HG03469 (cell line): ENCODE data around the gene AGPAT3.

Experiments
- ATAC-seq: cut with Tn5 transposase; IDR thresholded peaks from one replicate; pipeline ENCODE4 v1.9.1; 2021; ENCODE audit warnings: mild to moderate bottlenecking, moderate library complexity, moderate number of reproducible peaks; ENCODE audit not compliant: unreplicated experiment

The AGPAT3 gene

DNA sequence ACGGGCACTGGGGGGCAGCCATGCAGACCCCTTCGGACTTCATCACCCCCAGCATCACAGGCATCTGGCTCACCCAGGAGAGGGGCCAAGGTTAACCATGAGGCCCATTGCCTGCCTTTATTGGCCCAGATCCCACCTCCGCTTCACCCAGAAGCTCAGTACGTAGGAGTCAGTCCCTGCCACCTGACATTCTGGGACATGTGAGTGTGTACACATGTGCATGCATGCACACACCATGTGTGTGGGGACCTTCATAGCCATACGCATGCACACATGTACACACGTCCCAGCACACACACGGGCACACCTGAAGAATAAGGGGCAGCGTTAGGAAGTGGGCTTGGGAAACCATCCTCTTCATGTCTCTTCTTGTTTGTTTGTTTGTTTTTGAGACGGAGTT is 123.0 kb downstream of the AGPAT3 start:
- ATAC-seq: no peak

DNA sequence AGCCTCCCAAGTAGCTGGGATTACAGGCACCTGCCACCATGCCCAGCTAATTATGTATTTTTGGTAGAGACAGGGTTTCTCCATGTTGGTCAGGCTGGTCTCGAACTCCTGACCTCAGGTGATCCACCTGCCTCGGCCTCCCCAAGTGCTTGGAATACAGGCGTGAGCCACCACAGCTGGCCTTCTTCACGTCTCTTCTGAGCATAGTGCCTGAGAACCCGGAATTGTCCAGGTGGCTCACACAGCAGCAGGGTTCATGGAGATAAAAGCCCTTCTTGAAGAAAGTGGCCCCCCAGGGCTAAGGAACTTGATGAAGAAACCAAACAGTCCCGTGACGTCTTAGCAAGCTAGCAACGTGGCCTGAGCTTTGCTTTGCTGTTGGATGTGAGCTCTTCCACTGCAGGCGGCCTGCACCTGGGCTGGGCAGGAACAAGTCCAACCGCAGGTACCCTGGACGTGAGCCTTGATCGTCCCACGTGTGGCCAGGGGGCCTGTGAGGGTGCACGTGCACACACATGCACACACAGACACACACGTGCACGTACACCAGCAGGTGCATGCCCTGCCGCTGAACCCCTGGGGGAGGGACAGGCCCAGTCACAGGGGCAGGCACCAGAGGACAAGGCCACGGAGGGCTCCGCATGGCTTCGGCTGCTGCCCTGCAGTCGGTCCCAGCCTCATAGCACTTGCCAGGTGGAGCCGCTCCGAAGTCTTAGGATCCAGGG is 123.6 kb downstream of the AGPAT3 start:
- ATAC-seq: no peak

DNA sequence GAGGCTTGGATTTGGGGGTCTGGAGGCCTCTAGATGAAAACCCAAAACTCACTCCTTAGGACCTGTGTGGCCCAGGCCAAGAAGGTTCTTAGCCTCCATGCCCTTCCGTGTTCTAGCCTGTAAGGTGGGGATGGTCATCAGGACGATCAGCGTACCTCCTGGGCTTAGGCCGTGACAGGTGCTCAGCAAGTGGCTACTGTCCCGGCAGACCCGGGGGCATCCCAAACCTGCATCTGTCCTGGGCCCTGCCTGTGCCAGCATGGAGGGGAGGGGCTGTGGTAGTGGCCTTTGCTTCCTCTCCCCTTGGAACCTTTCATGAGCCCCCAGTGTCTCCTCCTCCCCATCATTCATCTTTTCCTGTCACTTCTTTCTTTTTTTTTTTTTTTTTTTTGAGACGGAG is 124.4 kb downstream of the AGPAT3 start:
- ATAC-seq: no peak

DNA sequence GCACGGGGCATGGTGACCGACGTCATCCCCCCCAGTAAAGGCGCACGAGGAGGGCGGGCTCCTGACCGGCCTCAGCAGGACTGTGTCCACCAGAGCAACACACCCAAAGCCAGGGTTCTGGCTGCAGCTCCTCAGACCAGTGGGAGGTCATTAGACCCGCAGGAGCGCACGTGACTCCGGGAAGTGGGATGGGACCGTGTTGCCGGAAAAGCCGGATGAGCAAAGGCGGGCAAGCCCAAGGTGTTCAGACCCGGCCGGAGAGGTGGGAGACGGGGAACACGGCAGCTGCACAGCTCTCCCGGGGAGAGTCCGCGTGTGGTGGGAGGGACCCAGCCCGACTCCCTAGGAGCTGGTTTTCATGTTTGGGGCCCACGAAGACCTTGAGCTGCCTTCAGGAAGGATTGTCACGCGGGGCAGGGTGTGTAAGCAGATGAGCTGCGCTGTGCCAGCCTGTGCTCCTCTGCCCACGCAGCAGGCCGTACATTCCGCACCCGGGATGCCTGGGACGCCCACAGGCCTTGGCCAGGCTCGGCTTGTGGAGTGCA is 126.5 kb downstream of the AGPAT3 start:
- ATAC-seq: no peak

DNA sequence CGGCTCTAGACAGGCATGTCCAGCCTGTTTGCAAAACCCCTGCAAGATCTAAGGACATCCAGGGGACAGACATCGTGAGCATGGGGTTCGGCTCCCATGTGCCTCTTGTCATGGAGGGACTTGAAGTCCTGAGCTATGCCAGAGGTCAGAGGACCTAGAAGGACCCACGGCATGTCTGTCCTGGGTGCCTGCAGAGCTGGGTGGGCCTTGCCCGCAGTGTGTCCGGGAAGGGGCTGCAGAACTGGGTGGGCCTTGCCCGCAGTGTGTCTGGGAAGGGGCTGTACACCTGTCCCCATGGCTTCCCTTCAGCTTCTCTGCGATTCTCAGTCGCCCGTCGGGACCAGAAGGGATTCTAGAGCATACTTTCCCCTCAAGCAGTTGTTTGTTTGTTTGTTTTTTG is 127.1 kb downstream of the AGPAT3 start:
- no peak for ATAC-seq

DNA sequence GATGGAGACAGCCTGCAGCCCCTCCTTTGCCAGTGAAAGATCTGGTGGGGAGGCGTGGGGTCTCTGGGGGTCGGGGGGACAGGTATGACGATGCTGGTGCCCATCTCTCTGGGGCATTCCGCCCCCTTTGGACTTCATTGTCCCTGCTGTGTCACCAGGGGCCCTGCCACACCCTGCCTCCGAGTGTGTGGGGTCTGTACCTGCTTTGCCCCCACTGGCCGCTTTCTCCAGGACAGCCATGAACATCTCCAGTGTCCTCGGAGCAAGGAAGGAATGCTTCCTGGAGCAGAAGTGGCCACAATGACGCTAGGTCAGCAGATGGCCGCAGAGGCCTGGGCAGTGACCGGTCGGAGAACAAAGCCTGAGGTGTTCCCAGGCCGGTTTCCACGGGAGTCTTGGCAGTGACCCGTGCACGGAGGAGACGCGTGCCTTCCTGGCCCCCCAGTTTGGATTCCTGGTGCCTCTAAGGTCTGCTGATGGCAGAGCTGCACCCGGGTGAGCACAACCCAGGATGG is 128.5 kb downstream of the AGPAT3 start:
- ATAC-seq: no peak

DNA sequence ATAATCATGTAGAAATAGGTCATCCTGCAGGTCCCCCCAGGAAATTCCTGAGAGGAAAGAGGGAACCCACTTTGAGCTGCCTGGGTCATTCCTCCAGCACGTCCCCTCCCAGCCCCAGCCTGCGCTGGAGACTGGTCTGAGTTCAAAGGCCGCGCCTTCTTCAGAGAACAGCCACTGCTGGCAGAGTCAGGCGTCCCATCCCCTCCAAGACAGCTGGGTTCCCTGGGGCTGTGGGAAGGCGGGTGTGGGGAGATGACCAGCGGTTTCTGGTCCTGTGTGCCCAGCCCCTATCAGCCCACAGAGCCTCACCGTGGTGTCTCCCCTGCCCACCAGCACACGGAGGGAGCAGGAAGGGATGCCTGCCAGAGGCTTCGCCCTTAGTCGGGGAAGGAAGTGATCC is 129.1 kb downstream of the AGPAT3 start:
- ATAC-seq: no peak

DNA sequence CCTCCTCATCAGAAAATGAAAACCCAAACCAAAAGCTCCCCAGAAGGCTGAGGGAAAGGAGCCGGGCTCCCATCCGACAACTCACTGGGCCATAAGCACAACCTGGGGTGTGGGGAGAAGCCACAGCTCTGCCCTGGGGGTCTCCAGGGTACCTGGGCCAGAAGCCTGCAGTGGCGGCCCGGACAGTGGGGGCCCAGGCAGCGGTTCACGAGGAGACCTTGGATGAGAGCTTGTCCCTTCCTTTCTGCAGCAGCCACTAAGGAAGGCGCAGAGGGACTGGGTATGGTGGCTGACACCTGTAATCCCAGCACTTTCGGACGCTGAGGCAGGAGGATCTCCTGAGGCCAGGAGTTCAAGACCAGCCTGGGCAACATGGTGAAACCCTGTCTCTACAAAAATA is 129.6 kb downstream of the AGPAT3 start:
- ATAC-seq: no peak

DNA sequence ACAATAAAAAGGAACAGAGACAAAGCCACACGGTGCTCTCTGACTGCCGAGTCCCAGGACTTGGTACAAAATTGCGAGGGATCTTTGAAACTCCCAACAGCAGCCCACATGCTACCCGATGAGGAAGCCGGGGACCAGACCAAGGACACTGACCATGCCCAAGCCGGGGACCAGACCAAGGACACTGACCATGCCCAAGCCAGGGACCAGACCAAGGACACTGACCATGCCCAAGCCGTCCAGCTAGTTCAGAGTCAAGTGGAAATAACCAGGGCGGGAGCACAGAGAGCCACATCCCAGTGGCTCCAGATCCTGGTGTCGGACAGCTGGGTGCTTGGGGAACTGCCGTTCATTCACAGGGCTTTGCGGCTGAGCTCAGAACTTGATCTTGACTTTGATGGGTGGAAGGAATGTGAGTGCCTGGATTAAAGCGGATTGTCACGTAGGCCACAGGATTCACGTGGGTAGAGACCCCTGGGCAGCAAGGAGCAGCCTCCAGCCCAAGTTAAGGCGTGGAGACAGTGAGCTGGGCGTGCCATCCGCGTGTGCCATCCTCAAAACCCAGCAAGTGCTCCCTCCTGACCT is 130.6 kb downstream of the AGPAT3 start:
- no peak for ATAC-seq

DNA sequence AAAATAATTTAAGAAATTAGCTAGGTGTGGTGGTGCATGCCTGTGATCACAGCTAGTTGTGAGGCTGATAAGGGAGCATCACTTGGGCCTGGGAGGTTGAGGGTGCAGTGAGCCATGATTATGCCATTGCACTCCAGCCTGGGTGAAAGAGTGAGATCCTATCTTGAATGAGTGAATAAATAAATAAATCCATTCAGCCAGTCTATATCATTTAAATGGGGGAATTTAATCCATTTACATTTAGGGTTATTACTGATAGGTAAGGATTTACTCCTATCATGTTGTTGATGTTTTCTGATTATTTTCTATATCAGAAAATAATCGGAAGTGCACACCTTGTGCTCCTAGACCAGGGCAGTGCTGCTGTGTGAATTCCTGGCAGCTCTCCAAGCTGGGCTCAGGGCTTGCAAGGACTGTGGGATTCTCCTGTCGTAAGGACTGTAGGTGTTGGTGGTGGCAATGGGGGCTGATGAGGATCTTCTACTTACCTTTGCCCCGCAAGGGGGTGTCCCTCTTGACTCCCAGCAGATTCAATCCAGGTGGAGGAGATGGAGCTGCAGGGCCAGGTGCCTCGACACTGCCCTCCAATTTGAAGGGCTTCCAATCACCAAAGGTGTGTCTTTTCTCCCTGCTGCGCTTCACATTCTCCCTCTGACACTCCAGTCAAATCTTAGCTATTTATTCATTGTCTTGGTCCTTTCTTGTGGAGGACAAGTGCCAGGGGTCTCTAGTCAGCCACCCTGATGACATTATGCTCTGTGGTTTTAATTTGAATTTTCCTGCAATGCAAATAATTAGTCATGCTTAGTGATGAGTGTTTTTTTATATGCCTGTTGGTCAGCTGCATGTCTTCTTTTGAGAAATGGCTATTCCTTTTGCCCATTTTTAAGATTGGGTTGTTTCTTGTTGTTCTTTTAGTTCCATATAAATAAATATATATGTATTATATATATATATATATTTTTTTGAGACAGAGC is 133.0 kb downstream of the AGPAT3 start:
- ATAC-seq: no peak

DNA sequence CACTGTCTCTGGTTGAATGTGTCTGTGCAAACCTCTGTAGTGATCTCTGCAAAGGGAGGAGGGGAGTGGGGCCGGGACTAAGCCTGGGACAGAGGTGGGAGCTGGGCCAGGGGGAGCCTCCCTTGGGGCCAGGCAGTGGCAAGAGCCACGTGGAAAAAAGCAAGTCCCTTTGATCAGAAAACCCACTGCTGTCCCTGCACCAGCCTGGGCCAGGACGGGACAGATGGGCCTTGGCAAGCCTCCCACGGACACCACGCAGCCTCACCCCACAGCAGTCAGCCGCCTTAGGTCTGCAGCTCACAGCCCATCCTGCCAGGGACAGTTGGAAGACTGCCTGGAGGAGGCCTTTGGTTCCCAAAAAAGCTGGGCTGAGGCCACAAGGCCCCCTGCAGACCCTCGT is 135.3 kb downstream of the AGPAT3 start:
- no peak for ATAC-seq

DNA sequence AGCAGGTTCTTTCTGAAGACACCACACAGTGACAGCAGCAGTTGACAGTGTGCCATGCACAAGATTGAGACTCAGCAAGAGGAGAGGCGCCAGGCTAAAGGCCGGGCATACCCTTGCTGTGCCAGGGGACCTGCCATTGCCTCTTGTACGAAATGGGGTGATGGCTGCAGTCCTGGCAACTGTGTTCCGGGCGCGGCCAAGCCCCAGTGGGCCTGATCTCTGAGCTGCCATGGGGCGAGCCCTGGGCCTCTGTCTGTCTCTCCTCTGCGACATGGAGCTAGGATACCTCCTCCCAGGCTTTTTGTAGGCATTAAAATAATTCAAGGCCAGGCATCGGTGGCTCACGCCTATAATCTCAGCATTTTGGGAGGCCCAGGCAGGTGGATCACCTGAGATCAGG is 137.5 kb downstream of the AGPAT3 start:
- no peak for ATAC-seq

DNA sequence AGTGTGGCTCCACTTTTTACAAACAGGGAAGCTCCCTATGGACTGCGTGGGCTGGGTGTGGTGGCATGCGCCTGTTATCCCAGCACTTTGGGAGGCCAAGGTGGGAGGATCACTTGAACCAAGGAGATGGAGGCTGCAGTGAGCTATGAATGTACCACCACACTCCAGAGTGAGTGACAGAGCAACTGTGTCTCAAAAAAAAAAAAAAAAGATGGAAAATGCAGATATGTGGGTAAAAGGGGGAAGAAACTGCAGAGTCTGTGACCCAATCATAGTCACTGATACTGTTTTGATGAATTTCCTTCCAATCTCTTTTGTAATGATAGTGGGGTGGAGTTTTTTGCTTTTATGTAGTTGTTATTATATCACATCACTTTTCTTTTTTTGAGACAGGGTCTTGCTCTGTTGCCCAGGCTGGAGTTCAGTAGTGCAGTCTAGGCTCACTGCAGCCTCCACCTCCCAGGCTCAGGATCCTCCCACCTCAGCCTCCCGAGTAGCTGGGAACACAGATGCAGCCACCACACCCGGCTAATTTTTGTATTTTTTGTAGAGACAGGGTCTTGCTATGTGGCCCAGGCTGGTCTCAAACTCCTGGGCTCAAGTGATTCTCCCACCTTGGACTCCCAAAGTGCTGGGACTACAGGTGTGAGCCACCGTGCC is 138.4 kb downstream of the AGPAT3 start:
- no peak for ATAC-seq

DNA sequence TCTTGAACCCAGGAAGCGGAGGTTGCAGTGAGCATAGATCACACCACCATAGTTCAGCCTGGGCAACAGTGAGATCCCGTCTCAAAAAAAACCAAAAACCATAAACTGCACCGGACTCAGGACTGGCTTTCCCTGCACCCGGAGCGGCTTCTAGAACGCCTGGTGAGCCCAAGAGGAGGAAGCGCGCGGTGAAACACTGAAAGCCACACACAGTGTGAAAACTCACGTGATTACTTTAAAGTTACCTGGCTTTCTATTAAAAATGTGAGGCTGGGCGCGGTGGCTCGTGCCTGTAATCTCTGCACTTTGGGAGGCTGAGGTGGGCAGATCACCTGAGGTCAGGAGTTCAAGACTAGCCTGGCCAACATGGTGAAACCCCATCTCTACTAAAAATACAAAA is 140.0 kb downstream of the AGPAT3 start:
- no peak for ATAC-seq

DNA sequence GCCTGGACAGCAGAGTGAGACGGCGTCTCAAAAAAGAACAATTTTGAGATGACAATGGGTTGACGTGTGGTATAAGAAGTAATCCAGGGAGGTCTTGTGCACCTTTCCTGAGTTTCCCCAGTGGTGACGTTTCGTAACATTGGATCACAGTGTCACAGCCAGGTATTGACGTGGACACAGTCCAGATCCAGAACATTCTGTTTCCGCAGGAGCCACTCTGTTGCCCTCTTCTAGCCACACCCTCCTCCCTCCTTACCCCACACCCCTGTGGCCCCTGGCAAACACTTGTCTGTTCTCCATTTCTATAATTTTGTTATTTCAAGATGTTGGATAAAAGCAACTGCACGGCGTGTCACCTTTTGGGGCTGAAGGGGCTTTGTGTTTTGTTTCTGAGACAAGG is 140.6 kb downstream of the AGPAT3 start:
- no peak for ATAC-seq

DNA sequence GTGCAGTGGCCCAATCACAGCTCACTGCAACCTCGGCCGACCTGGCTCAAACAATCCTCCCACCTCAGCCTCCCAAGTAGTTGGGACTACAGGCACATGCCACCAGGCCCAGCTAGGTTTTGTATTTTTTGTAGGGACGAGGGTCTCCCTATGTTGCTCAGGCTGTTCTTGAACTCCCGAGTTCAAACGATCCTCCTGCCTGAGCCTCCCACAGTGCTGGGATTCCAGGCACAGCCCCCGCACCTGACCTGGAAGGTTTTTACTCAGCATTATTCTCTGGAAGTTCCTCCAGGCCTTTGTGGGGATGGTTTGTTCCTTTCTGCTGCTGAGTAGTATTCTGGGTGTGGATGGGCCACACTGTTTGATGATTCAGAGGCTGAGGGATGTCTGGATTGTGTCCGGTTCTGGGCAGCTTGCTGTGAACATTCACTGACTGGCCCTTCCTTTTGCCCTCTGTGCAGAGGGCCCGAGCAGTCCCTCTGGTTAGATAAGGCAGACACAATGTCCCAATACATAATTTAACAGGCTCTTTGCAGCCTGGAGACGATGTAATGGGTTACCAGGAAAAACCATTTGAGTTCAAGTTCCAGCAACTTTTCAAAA is 141.1 kb downstream of the AGPAT3 start:
- no peak for ATAC-seq

DNA sequence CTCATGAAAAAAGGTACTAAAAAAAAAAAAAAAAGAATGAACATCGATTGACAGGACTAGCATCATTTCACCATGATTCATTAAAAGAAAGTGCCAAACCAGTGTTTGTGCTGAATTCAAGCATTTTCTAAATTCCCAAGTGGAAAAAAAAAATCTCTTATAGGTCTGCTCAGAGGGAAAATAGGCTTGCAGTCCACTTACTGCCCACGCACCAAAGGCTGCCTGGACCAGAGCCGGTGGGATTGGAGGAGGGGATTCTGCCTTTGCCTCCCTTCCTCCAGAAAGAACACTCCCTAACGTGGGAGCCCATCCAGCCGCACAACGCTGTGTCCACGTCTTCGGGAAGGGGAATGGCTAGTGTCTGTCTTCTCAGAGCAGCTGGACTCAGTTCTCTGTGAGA is 141.6 kb downstream of the AGPAT3 start:
- no peak for ATAC-seq

DNA sequence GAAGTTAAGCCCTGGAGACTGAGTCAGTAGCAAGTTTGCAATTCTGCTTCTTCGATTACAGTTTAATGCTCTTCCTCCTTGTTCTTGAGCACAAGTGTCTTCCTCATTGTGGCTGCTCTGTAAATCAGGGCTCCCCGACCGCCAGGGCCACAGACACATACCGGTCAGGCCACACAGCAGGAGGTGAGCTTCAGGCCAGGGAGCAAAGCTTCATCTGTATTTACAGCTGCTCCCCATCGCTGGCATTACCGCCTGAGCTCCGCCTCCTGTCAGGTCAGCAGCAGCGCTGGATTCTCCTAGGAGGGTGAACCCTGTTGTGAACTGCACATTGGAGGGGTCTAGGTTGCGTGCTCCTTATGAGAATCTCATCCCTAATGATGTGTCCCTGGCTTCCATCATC is 145.4 kb downstream of the AGPAT3 start:
- no peak for ATAC-seq

DNA sequence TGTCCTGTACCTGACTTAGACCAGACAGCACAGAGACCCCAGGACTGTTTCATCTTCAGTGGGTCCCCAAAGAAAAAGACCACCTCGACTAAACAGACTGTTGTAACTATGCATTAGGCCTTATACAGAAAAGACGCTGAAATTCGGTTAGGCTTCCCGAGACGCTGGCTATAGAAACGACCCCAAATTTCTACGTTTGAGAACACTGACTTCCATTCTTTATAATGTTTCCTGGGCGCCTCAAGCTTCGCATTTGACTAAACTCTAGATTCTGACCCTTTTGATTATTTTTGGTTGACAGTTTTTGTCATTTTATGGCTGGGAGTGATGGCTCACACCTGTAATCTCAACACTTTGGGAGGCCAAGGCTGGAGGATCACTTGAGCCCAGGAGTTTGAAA is 146.1 kb downstream of the AGPAT3 start:
- ATAC-seq: no peak
